Skin epidermis (tissue), 12 donors: Measurements from ENCODE around the gene HP1BP3.

Experiments used
- H3K27ac ChIP-seq, 21 experiments: fragments of 200-600 bp; sonication (generic) in 11 of 21; one replicate each; pipeline ENCODE4 v1.5.0; 2020; ENCODE audit warnings: mild to moderate bottlenecking in 3 of 21, inconsistent platforms in 2 of 21, moderate library complexity in 2 of 21
- H3K4me3 ChIP-seq, 7 experiments: fragments of 200-600 bp; sonication (generic) in 2 of 7; one replicate each; pipeline ENCODE4 v1.5.0; 2020; ENCODE audit warnings: inconsistent platforms in 2 of 7, mild to moderate bottlenecking in 2 of 7, moderate library complexity in 1 of 7

Gene HP1BP3

DNA sequence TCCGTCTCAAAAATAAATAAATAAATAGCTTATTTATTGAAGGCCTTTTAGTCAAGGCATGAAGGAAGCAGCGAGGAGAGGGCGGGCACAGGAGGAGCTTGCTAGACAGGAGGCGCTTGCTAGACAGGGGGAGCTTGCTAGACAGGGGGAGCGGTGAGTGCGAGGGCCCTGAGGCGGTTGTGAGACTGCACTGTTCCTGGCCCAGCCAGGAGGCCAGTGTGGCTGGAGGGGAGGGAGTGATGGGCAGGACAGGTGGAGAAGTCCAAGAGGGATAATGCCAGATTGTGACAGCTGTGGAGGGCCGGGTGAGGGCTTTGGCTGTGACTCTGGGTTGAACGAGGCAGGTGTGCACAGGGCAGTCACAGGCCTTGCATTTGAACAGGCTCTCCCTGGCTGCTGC lies 87.5 kb downstream of the HP1BP3 start:
- Histone ChIP-seq H3K4me3 (no peak overlapping the region), H3K27ac (no peak overlapping the region)

DNA sequence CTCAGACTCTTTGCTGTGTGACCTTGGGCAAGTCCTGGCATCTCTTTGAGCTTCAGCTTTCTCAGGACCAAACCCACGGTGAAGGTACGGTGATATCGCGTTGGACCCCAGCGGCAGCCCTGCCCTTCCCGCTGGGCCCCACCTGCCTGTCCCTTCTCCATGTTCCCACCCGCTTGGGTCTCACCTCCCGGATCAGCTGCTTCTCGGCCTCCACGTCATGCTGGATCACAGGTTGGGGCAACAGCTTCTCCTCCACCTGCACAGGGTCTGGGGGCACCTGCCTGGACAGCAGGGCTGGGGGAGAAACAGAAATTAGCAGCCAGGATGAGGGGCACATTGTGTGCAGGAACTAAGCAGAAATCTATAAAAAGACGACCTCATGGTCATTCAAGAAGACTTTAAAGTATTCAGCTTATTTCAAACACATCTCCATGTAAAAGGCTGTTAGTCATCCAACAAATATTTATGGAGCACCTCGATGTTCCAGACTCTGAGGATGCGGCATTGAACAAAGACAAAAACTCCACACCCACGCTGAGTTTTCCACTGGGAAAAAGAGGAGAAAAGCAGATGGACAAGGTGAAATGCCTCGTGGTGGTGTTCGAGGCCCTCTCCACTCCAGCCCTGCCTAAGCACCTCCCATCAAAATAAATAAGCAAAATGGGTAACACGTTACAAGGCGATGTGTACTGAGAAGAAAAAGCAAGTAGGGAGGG lies 88.8 kb downstream of the HP1BP3 start:
- Histone ChIP-seq H3K27ac (no peak overlapping the region), H3K4me3 (no peak overlapping the region)

DNA sequence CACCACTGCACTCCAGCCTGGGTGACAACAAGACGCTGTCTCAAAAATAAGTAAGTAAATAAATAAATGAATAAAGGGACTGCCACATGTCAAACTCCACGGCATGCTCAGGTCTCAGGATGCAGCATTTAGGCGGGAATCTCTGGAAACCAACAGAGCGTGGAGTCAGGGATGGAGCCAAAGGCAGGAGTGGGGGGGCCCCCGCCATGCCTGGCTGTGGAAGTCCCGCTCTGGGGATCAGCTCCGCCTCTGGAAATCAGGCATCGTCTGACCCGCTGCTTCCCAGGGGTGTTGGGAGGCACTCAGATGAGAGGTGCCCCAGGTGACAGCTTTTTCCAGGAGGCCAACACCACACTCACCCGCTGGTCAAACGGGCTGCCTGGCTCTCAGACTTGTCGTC lies 89.5 kb downstream of the HP1BP3 start:
- H3K27ac ChIP-seq = no peak overlapping the region

DNA sequence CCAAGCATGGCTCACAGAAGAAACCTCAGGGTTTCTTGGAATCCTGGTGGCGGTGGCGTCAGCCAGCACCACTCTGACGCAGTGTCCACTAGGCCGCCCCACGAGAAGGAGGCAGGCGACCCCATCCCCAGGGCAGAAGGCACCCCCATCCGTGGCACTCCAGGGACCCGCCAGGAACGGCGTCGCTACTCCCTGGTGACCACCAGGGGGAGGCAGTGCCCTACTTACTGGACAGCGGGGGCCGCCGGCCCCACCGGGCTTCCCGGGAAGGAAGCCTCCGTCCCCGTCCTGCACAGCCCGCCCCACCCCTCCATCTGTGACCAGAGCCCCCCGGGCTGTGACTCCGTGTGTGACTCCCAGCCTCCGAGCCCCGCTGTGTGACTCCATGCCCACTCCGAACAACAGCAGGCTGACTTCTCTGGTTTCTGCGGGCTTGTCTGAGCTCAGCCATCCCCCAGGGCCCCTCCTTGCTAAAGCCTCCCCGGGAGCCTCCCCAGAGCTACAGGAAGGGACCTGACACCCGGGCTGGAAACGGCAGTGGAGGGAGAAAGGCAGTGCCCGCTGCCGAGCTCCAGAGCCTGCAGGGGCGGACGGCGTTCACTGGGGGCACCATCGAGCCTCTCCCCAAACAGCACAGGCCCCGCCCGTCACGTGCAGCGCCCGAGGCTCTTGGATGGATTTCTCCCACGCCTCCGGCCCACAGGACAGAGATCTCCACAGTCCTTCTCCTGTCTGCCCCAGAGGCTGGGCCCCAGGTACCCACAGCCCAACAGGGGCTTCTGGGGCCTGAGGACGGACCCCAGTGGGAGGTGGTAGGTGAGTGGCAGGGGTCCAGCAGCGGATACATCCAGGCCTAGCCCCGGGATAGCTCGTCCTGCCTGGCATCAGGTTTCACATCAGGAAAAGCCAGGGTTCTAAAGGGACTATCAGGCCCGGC lies 90.4 kb downstream of the HP1BP3 start:
- Histone ChIP-seq H3K4me3 (peak overlapping the region; percentile 41 to 62 (median 46)), H3K27ac (peak overlapping the region in 20 of 21 experiments; percentile 10 to 86 (median 73))

More for the DNA sequence above, 89.5 kb downstream of the HP1BP3 start:
- no peak overlapping the region for H3K4me3 ChIP-seq

DNA sequence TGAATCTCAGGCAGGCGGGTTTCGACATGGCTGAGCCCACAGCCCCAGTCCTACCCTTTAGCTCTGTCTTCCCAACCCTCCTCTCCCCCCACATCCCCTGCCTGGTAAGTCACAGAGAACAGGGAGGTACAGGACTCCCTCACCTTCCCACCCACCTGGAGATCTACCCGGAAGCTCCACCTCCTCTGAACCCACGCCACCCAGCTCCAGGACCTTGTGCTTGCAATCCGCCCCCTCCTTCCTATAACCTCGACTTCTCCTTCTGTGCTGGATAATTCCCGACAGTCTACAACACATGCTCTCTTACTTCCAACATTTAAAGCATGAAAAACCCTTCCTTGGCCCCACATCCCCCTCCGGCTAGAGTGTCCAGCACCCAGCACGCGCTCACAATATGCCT lies 91.6 kb downstream of the HP1BP3 start:
- H3K27ac ChIP-seq = no peak overlapping the region
- no peak overlapping the region for H3K4me3 ChIP-seq

DNA sequence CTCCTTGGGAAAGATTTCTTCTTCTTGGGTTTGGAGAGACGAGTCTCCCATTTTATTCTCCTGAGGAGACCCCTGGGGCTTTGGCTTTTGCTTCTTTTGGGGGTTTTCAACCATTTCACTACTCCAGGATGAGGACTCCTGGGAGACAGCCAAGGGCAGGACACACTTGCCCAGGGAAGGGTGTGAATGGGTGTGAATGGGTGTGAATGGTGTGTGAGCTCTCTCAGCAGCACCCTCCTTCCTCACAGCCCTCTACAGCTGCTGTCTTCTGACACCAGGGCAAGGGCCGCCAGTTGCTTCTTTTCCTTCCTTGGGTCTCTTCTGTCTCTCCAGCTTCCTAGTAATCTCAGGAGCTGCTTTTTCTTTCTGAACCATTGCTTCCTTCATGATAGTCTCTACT lies 93.5 kb downstream of the HP1BP3 start:
- H3K4me3 ChIP-seq = no peak overlapping the region
- no peak overlapping the region for H3K27ac ChIP-seq
